Measurements from ENCODE around the gene ZNF831.

DNA sequence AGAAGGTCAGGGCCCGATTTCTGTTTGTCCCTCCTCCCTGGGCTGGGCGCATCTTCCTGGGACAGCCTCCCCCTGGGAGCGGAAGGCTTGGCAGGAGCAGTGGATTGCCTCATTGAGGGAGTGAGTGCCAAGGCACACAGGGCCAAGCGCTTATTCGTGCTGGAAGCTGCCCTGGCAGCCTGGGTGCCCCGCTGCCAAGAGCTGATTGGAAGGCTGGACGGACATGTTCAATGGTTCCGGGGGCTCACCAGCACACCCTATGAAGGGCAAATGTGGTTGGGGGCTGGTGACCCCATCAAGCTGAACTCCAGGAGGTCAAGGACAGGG, 10.3 kb upstream of the ZNF831 start:
- TF ChIP-seq, protein P1, sequence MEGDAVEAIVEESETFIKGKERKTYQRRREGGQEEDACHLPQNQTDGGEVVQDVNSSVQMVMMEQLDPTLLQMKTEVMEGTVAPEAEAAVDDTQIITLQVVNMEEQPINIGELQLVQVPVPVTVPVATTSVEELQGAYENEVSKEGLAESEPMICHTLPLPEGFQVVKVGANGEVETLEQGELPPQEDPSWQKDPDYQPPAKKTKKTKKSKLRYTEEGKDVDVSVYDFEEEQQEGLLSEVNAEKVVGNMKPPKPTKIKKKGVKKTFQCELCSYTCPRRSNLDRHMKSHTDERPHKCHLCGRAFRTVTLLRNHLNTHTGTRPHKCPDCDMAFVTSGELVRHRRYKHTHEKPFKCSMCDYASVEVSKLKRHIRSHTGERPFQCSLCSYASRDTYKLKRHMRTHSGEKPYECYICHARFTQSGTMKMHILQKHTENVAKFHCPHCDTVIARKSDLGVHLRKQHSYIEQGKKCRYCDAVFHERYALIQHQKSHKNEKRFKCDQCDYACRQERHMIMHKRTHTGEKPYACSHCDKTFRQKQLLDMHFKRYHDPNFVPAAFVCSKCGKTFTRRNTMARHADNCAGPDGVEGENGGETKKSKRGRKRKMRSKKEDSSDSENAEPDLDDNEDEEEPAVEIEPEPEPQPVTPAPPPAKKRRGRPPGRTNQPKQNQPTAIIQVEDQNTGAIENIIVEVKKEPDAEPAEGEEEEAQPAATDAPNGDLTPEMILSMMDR (IDR thresholded peaks at IDR 0.05; ENCODE audit: insufficient read depth, low read length), result no peak
- no peak for TF ChIP-seq POLR2AphosphoS5 (IDR thresholded peaks at IDR 0.05; ENCODE audit: low read depth)

All from HL-60 (cell line).